Esophagus squamous epithelium (tissue), 4 donors: ENCODE results near the gene MAP4K3.

Experiments
- CTCF ChIP-seq, 6 experiments: fragments of 450-650 bp in 4 of 6; fragments of 200-600 bp in 2 of 6; sonication (generic) in 2 of 6; IDR thresholded peaks; one replicate each; pipeline ENCODE4 v1.5.1; 2016 to 2019; ENCODE audit warnings: antibody characterized with exemption in 6 of 6, mild to moderate bottlenecking in 4 of 6, moderate library complexity in 4 of 6
- POLR2A ChIP-seq, 4 donors: fragments of 450-650 bp; IDR thresholded peaks; one replicate each; pipeline ENCODE4 v1.6.1; 2017; ENCODE audit warnings: antibody characterized with exemption in 4 of 4, mild to moderate bottlenecking in 4 of 4, moderate library complexity in 3 of 4

DNA sequence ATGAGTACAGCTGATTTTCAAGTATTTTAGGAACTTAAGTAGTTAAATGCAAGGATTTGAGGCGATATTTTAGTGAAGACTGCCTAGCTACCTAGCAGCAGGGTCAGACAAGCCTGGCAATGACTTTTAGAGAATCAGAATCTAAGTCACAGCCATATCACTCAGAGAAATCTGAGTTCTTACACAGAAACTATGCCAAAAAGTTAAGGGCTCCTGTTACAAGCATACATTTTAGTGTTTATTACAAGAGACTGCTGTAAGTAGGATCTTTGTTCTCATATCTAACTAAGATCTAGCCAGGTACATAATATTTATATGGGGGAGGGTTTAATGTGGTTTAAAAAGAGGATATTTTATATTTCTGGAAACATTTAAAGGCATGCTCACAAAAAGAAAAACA, 37.5 kb downstream of the MAP4K3 start:
- TF ChIP-seq CTCF (IDR thresholded peaks at IDR 0.05) (no peak), POLR2A (IDR thresholded peaks at IDR 0.05) (no peak)
